ENCODE results near the gene ERAS. TPM values are rescaled to one million over a fixed set of nuclear protein-coding genes. Genes with fewer than 3 reads are reported as not detected.

The ERAS gene
- total RNA-seq, 5 donors from 2014 or later (not counting 1 experiment from before 2014, with no cell fraction given): not detected

- ATAC-seq (replicated peaks in 1 of 4): peak in 1 of 4 experiments; percentile 20
- H3K27ac ChIP-seq (ENCODE audit: low read length): no peak overlapping the region
- no peak overlapping the region for H3K27ac Mint-ChIP-seq
- CTCF ChIA-PET: no interaction called here
- H3K36me3 ChIP-seq (ENCODE audit: control insufficient read depth in 2 of 2, extremely low read depth in 1 of 2, insufficient read depth in 1 of 2, low read length in 1 of 2): no peaks in the 10 kb centered on the region
- no peak overlapping the region for H3K4me3 ChIP-seq (ENCODE audit: control insufficient read depth in 1 of 2, extremely low read depth in 1 of 2, low read length in 1 of 2)
- H3K9me3 Mint-ChIP-seq: no peaks in the 10 kb centered on the region
- H3K36me3 Mint-ChIP-seq: no peaks in the 10 kb centered on the region
- peaks cover 6 to 15% (median 15%) of the 10 kb centered on the region in 3 donors for H3K4me1 Mint-ChIP-seq
- peaks cover 0 to 22% of the 10 kb centered on the region in 2 donors for H3K27me3 Mint-ChIP-seq
- DNase-seq: peak in 3 of 35 experiments; percentile 6 to 12 (median 12)
- WGBS (ENCODE audit: insufficient coverage): no CpG with 5 or more reads among the region's 7 CpGs
- H3K9me3 ChIP-seq: no peaks in the 10 kb centered on the region
- H3K27me3 ChIP-seq (replicated peaks in 1 of 2; ENCODE audit: control insufficient read depth in 2 of 2, extremely low read depth in 1 of 2, insufficient read depth in 2 of 2, low read length in 1 of 2): peaks cover 2% of the 10 kb centered on the region in 2 experiments
- POLR2A ChIA-PET: no interaction called here
- H3K4me3 Mint-ChIP-seq: peak overlapping the region in 1 of 3 donors; percentile 40
- peaks cover 0 to 6% of the 10 kb centered on the region in 2 experiments for H3K4me1 ChIP-seq (ENCODE audit: control insufficient read depth in 1 of 2, extremely low read depth in 1 of 2, insufficient read depth in 2 of 2, low read length in 2 of 2)
These were observed 36.7 kb upstream of the ERAS start for GRCh38 chrX:48789366-48790220.

- no peaks in the 10 kb centered on the region for H3K36me3 Mint-ChIP-seq
- H3K27ac Mint-ChIP-seq: no peak overlapping the region
- WGBS (ENCODE audit: insufficient coverage): 82% methylated on average over 5 of the region's 5 CpGs
- Histone ChIP-seq H3K27me3 (replicated peaks in 1 of 2; ENCODE audit: control insufficient read depth in 2 of 2, extremely low read depth in 1 of 2, insufficient read depth in 2 of 2, low read length in 1 of 2) (peaks cover 0 to 2% of the 10 kb centered on the region in 2 experiments), H3K4me1 (ENCODE audit: control insufficient read depth in 1 of 2, extremely low read depth in 1 of 2, insufficient read depth in 2 of 2, low read length in 2 of 2) (peaks cover 0 to 6% of the 10 kb centered on the region in 2 experiments), H3K27ac (ENCODE audit: low read length) (no peak overlapping the region), H3K9me3 (no peaks in the 10 kb centered on the region), H3K4me3 (ENCODE audit: control insufficient read depth in 1 of 2, extremely low read depth in 1 of 2, low read length in 1 of 2) (no peak overlapping the region), H3K36me3 (ENCODE audit: control insufficient read depth in 2 of 2, extremely low read depth in 1 of 2, insufficient read depth in 1 of 2, low read length in 1 of 2) (no peaks in the 10 kb centered on the region)
- H3K4me1 Mint-ChIP-seq: peaks cover 6 to 15% (median 15%) of the 10 kb centered on the region in 3 donors
- DNase-seq: no peak
- no peak for ATAC-seq (replicated peaks in 1 of 4)
- peak overlapping the region in 1 of 3 donors; percentile 16 for H3K4me3 Mint-ChIP-seq
- ChIA-PET CTCF (no interaction called here), POLR2A (no interaction called here)
- H3K27me3 Mint-ChIP-seq: peaks cover 0 to 22% of the 10 kb centered on the region in 2 donors
- H3K9me3 Mint-ChIP-seq: no peaks in the 10 kb centered on the region
These were observed 35.8 kb upstream of the ERAS start for GRCh38 chrX:48790477-48790876.

- peaks cover 0 to 6% of the 10 kb centered on the region in 2 experiments for H3K4me1 ChIP-seq (ENCODE audit: control insufficient read depth in 1 of 2, extremely low read depth in 1 of 2, insufficient read depth in 2 of 2, low read length in 2 of 2)
- H3K27me3 Mint-ChIP-seq: peaks cover 0 to 26% of the 10 kb centered on the region in 2 donors
- no peak overlapping the region for H3K4me3 ChIP-seq (ENCODE audit: control insufficient read depth in 1 of 2, extremely low read depth in 1 of 2, low read length in 1 of 2)
- H3K27ac Mint-ChIP-seq: no peak overlapping the region
- H3K27ac ChIP-seq (ENCODE audit: low read length): no peak overlapping the region
- no peak for DNase-seq
- H3K36me3 ChIP-seq (ENCODE audit: control insufficient read depth in 2 of 2, extremely low read depth in 1 of 2, insufficient read depth in 1 of 2, low read length in 1 of 2): no peaks in the 10 kb centered on the region
- ATAC-seq (replicated peaks in 1 of 4): no peak
- H3K36me3 Mint-ChIP-seq: no peaks in the 10 kb centered on the region
- H3K9me3 ChIP-seq: no peaks in the 10 kb centered on the region
- ChIA-PET POLR2A (no interaction called here), CTCF (no interaction called here)
- peaks cover 6 to 15% (median 15%) of the 10 kb centered on the region in 3 donors for H3K4me1 Mint-ChIP-seq
- WGBS (ENCODE audit: insufficient coverage): no CpG with 5 or more reads among the region's 11 CpGs
- no peaks in the 10 kb centered on the region for H3K27me3 ChIP-seq (replicated peaks in 1 of 2; ENCODE audit: control insufficient read depth in 2 of 2, extremely low read depth in 1 of 2, insufficient read depth in 2 of 2, low read length in 1 of 2)
- H3K4me3 Mint-ChIP-seq: no peak overlapping the region
- H3K9me3 Mint-ChIP-seq: no peaks in the 10 kb centered on the region
These were observed 35.1 kb upstream of the ERAS start for GRCh38 chrX:48791063-48791820.

- Histone ChIP-seq H3K4me1 (ENCODE audit: control insufficient read depth in 1 of 2, extremely low read depth in 1 of 2, insufficient read depth in 2 of 2, low read length in 2 of 2) (peaks cover 0 to 6% of the 10 kb centered on the region in 2 experiments), H3K9me3 (no peaks in the 10 kb centered on the region), H3K27me3 (replicated peaks in 1 of 2; ENCODE audit: control insufficient read depth in 2 of 2, extremely low read depth in 1 of 2, insufficient read depth in 2 of 2, low read length in 1 of 2) (no peaks in the 10 kb centered on the region), H3K27ac (ENCODE audit: low read length) (no peak overlapping the region), H3K36me3 (ENCODE audit: control insufficient read depth in 2 of 2, extremely low read depth in 1 of 2, insufficient read depth in 1 of 2, low read length in 1 of 2) (no peaks in the 10 kb centered on the region), H3K4me3 (ENCODE audit: control insufficient read depth in 1 of 2, extremely low read depth in 1 of 2, low read length in 1 of 2) (no peak overlapping the region)
- DNase-seq (no peak), ATAC-seq (replicated peaks in 1 of 4) (no peak)
- ChIA-PET POLR2A (no interaction called here), CTCF (no interaction called here)
- Mint-ChIP-seq H3K9me3 (no peaks in the 10 kb centered on the region), H3K27ac (no peak overlapping the region), H3K36me3 (no peaks in the 10 kb centered on the region), H3K27me3 (peaks cover 0 to 25% of the 10 kb centered on the region in 2 donors), H3K4me1 (peaks cover 6 to 15% (median 15%) of the 10 kb centered on the region in 3 donors), H3K4me3 (no peak overlapping the region)
- WGBS (ENCODE audit: insufficient coverage): no CpG with 5 or more reads among the region's 7 CpGs
These were observed 34.1 kb upstream of the ERAS start for GRCh38 chrX:48792219-48792618.

GRCh38 chrX:48793935-48794334 lies 32.4 kb upstream of the ERAS start:
- H3K9me3 Mint-ChIP-seq: no peaks in the 10 kb centered on the region
- no peak for DNase-seq
- no peak for ATAC-seq (replicated peaks in 1 of 4)
- peaks cover 6 to 13% (median 9%) of the 10 kb centered on the region in 3 donors for H3K4me1 Mint-ChIP-seq
- Histone ChIP-seq H3K9me3 (no peaks in the 10 kb centered on the region), H3K4me3 (ENCODE audit: control insufficient read depth in 1 of 2, extremely low read depth in 1 of 2, low read length in 1 of 2) (no peak overlapping the region), H3K36me3 (ENCODE audit: control insufficient read depth in 2 of 2, extremely low read depth in 1 of 2, insufficient read depth in 1 of 2, low read length in 1 of 2) (no peaks in the 10 kb centered on the region), H3K4me1 (ENCODE audit: control insufficient read depth in 1 of 2, extremely low read depth in 1 of 2, insufficient read depth in 2 of 2, low read length in 2 of 2) (peaks cover 0 to 6% of the 10 kb centered on the region in 2 experiments), H3K27me3 (replicated peaks in 1 of 2; ENCODE audit: control insufficient read depth in 2 of 2, extremely low read depth in 1 of 2, insufficient read depth in 2 of 2, low read length in 1 of 2) (no peaks in the 10 kb centered on the region), H3K27ac (ENCODE audit: low read length) (no peak overlapping the region)
- H3K4me3 Mint-ChIP-seq: no peak overlapping the region
- CTCF ChIA-PET: no interaction called here
- no CpG with 5 or more reads among the region's 4 CpGs for WGBS (ENCODE audit: insufficient coverage)
- no peaks in the 10 kb centered on the region for H3K36me3 Mint-ChIP-seq
- peaks cover 0 to 16% of the 10 kb centered on the region in 2 donors for H3K27me3 Mint-ChIP-seq
- POLR2A ChIA-PET: no interaction called here
- H3K27ac Mint-ChIP-seq: no peak overlapping the region

DNA sequence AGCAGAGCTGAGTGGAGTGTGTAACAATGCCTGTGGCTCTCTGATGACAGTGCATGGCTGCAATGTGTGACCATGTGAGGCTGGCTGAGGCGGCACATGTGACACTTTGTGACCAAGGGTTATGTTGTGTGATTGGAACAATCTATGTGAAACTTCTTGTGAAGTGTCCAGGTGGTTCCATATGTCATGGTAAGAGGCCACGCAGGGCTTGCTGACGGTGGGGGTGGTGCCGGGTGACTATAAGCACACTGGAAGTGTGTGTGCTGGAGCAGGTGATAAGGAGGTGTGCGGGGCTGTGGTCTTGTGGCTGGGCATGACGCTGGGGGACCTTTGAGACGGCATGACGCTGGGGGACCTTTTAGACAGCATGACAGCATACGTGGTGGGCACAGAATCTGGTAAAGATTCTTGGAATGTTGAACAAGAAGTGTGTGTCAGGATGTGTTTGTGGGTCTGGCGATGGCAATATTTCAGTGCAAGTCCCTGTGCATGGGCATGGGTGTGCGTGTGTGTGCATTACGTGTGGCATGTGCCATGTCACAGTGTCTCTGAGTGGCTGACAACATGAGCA lies 31.9 kb upstream of the ERAS start:
- Mint-ChIP-seq H3K36me3 (no peaks in the 10 kb centered on the region), H3K4me1 (peaks cover 4 to 8% (median 6%) of the 10 kb centered on the region in 3 donors), H3K27me3 (peaks cover 0 to 16% of the 10 kb centered on the region in 2 donors), H3K9me3 (no peaks in the 10 kb centered on the region), H3K4me3 (no peak overlapping the region), H3K27ac (no peak overlapping the region)
- Histone ChIP-seq H3K27ac (ENCODE audit: low read length) (no peak overlapping the region), H3K9me3 (no peaks in the 10 kb centered on the region), H3K4me3 (ENCODE audit: control insufficient read depth in 1 of 2, extremely low read depth in 1 of 2, low read length in 1 of 2) (no peak overlapping the region), H3K4me1 (ENCODE audit: control insufficient read depth in 1 of 2, extremely low read depth in 1 of 2, insufficient read depth in 2 of 2, low read length in 2 of 2) (peaks cover 0 to 5% of the 10 kb centered on the region in 2 experiments), H3K36me3 (ENCODE audit: control insufficient read depth in 2 of 2, extremely low read depth in 1 of 2, insufficient read depth in 1 of 2, low read length in 1 of 2) (no peaks in the 10 kb centered on the region), H3K27me3 (replicated peaks in 1 of 2; ENCODE audit: control insufficient read depth in 2 of 2, extremely low read depth in 1 of 2, insufficient read depth in 2 of 2, low read length in 1 of 2) (no peaks in the 10 kb centered on the region)
- POLR2A ChIA-PET: interaction anchor here in 1 of 2 donors (0.6 kb wide), 1 partner anchor 97 kb away, joined by 3 read pairs; no protein-coding TSS in a partner anchor
- DNase-seq (no peak), ATAC-seq (replicated peaks in 1 of 4) (no peak)
- WGBS (ENCODE audit: insufficient coverage): 87% methylated on average over 6 of the region's 12 CpGs
- CTCF ChIA-PET: no interaction called here

Measured in T-cell (primary cell).